ENCODE measurements around the gene ID3.

The ID3 gene

DNA sequence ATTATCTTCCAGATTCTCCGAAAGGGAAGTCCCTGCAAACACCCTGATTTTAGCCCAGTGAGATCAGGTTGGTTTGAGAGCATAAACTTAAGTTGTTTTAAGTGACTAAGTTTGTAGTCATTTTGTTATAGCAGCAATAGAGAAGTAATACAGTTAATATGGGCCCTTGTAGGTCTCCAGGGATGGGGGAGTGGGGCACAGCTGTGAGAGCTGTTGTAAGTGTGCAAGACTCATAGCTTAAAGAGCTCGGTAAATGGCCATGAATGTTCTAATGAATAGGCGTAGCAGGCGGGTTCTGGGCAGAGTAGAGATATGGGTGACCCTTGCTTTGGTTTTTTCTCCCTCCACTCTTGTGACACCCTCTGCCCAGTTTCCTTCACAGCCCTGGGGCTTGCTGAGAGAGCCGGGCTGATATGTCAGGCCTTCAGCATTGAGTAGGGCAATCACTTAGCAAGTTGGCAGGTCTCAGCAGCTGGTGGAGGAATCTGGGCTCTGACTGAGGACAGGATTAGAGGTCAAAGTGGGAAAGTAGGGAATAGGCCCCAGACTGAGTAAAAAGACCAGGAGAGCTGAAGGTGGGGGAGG lies 16.0 kb upstream of the ID3 start (continued):
- TF ChIP-seq PRDM2 (tag by site-specific recombination; IDR thresholded peaks at IDR 0.05; ENCODE audit: borderline replicate concordance) (no peak), ZNF239 (tag by site-specific recombination; IDR thresholded peaks at IDR 0.05) (no peak), ZNF747 (tag by site-specific recombination; IDR thresholded peaks at IDR 0.05) (no peak), ZNF155 (tag by site-specific recombination; IDR thresholded peaks at IDR 0.05) (no peak), ZNF768 (tag by site-specific recombination; IDR thresholded peaks at IDR 0.05) (no peak), ZNF48 (tag by site-specific recombination; IDR thresholded peaks at IDR 0.05) (no peak), ZNF621 (tag by site-specific recombination; IDR thresholded peaks at IDR 0.05) (no peak), ZNF121 (tag by site-specific recombination; IDR thresholded peaks at IDR 0.05) (no peak), ZNF626 (tag by site-specific recombination; IDR thresholded peaks at IDR 0.05) (no peak), GLIS2 (tag by site-specific recombination; IDR thresholded peaks at IDR 0.05) (no peak), ZNF600 (tag by site-specific recombination; IDR thresholded peaks at IDR 0.05) (no peak), ZNF398 (tag by site-specific recombination; IDR thresholded peaks at IDR 0.05) (no peak), ZFP3 (tag by site-specific recombination; IDR thresholded peaks at IDR 0.05; ENCODE audit: low read depth) (no peak), ZNF639 (tag by site-specific recombination; IDR thresholded peaks at IDR 0.05) (no peak), ZNF701 (tag by site-specific recombination; IDR thresholded peaks at IDR 0.05) (no peak)
- TF ChIP-seq, protein P1, sequence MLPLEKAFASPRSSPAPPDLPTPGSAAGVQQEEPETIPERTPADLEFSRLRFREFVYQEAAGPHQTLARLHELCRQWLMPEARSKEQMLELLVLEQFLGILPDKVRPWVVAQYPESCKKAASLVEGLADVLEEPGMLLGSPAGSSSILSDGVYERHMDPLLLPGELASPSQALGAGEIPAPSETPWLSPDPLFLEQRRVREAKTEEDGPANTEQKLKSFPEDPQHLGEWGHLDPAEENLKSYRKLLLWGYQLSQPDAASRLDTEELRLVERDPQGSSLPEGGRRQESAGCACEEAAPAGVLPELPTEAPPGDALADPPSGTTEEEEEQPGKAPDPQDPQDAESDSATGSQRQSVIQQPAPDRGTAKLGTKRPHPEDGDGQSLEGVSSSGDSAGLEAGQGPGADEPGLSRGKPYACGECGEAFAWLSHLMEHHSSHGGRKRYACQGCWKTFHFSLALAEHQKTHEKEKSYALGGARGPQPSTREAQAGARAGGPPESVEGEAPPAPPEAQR (tag by site-specific recombination; IDR thresholded peaks at IDR 0.05), result no peak

DNA sequence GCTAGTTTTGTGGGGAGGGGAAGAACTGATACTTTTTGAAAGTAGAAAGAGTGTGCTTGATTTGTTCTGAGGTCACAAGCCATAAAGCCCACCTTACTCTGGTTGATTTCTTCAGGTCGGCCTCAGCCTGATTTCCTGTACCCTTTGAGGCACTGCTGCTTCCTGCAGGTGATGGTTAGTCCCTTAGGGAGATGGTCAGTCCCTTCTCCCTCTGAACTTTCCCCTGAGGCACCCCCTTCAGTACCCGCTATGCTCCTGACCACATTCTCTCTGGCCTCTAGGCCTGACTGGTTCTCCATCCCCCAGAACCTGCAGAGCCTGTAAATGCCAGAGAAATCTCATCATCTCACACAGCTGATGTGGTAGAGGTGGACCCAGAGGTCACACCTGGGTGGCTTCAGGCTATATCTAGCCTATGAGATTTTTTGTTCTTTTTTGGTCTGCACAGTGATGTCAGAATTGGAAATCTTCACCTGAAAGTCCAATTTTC lies 15.0 kb upstream of the ID3 start:
- Histone ChIP-seq H3K4me1 (ENCODE audit: control insufficient read depth, insufficient read depth, low read length) (no peaks in the 10 kb centered on the region), H3K9me3 (ENCODE audit: control insufficient read depth, insufficient read depth, low read depth, low read length) (no peaks in the 10 kb centered on the region), H3K27ac (ENCODE audit: extremely low read depth, low read depth, low read length) (no peak overlapping the region), H3K4me3 (ENCODE audit: low read depth, low read length) (no peak overlapping the region), H3K36me3 (ENCODE audit: control insufficient read depth in 2 of 2, insufficient read depth in 1 of 2, low read length in 2 of 2) (no peaks in the 10 kb centered on the region)
- POLR2A ChIA-PET, result no interaction called here
- CTCF ChIA-PET, result interaction anchor here (0.5 to 2.6 kb wide), 4 partner anchors 10 to 77 kb away, joined by 3 to 6 read pairs (median 5); no protein-coding TSS in a partner anchor
- TF ChIP-seq ZNF114 (tag by site-specific recombination; IDR thresholded peaks at IDR 0.05) (no peak), ZNF223 (tag by site-specific recombination; IDR thresholded peaks at IDR 0.05) (no peak), TRIM28 (IDR thresholded peaks at IDR 0.05; ENCODE audit: borderline replicate concordance, low read length) (no peak), ZNF433 (tag by site-specific recombination; IDR thresholded peaks at IDR 0.05; ENCODE audit: low read depth) (no peak), ZNF600 (tag by site-specific recombination; IDR thresholded peaks at IDR 0.05) (no peak), ZNF624 (tag by site-specific recombination; IDR thresholded peaks at IDR 0.05) (no peak)
- TF ChIP-seq, protein P2, sequence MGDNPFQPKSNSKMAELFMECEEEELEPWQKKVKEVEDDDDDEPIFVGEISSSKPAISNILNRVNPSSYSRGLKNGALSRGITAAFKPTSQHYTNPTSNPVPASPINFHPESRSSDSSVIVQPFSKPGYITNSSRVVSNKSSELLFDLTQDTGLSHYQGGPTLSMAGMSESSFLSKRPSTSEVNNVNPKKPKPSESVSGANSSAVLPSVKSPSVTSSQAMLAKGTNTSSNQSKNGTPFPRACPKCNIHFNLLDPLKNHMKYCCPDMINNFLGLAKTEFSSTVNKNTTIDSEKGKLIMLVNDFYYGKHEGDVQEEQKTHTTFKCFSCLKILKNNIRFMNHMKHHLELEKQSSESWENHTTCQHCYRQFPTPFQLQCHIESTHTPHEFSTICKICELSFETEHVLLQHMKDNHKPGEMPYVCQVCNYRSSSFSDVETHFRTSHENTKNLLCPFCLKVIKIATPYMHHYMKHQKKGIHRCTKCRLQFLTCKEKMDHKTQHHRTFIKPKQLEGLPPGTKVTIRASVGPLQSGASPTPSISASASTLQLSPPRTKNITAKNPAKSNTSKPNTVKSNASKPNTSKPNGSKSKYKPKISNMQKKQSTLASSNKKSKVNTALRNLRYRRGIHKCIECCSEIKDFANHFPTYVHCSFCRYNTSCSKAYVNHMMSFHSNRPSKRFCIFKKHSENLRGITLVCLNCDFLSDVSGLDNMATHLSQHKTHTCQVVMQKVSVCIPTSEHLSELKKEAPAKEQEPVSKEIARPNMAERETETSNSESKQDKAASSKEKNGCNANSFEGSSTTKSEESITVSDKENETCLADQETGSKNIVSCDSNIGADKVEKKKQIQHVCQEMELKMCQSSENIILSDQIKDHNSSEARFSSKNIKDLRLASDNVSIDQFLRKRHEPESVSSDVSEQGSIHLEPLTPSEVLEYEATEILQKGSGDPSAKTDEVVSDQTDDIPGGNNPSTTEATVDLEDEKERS (tag by site-specific recombination; IDR thresholded peaks at IDR 0.05), result no peak

Measured in HEK293 (cell line).